ENCODE results near the gene PLA2G2F. TPM values are rescaled to one million over a fixed set of nuclear protein-coding genes. Genes with fewer than 3 reads are reported as not detected.

The PLA2G2F gene
- total and polyA plus RNA-seq, 2 of the 8 experiments (the other 6 are each of a cell fraction or from before 2014, with no cell fraction given), result not detected

DNA sequence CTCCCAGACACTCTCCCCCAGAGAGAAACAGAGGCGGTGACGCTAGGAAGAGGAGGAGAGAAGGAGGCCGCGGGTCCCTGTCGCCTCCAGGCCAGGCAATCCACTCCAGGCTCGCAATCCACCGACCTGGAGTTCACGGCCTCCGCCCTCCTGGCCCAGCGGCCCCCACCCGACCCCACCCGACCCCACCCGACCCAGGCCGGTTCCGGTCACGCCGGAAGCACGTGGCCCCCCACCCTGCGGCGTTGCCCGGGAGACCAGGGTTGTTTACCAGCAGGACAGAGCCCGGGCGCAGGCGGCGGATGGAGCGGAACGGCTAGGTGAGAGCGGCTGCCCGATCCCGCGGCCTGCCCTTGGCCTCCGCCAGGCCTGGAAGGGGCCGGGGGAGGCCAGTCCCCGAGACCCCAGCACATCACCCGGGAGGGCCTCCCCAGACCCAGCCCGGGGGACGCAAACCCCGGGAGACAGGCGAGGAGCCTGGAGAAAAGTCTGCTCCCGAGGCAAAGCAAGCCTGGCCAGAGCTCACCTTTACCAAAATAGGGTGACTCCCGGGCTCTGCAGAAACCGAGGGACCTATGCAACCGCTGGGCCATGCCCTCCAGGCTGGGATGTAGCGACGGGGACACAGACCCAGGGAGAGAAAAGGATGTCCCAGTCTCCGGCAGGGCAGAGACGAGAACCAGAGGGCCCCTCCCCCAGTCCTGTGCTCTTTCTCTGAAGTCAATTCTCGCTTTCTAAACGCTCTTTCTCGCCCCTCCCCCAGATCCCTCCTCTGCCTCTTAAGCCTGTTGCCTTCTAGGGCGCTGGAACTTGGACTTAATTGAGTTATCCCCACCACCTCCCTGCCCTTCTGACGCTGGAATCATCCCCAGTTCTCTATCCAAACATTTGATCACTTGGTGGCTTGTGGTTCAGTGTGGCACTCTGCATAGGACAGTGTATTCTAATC is 47.0 kb downstream of the PLA2G2F start, which contains the start of the genes PLA2G2C and UBXN10 (continued):
- TF ChIP-seq, protein P1, sequence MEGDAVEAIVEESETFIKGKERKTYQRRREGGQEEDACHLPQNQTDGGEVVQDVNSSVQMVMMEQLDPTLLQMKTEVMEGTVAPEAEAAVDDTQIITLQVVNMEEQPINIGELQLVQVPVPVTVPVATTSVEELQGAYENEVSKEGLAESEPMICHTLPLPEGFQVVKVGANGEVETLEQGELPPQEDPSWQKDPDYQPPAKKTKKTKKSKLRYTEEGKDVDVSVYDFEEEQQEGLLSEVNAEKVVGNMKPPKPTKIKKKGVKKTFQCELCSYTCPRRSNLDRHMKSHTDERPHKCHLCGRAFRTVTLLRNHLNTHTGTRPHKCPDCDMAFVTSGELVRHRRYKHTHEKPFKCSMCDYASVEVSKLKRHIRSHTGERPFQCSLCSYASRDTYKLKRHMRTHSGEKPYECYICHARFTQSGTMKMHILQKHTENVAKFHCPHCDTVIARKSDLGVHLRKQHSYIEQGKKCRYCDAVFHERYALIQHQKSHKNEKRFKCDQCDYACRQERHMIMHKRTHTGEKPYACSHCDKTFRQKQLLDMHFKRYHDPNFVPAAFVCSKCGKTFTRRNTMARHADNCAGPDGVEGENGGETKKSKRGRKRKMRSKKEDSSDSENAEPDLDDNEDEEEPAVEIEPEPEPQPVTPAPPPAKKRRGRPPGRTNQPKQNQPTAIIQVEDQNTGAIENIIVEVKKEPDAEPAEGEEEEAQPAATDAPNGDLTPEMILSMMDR (IDR thresholded peaks at IDR 0.05; ENCODE audit: control extremely low read depth in 1 of 3, insufficient read depth in 1 of 3, low read depth in 1 of 3, low read length in 3 of 3), result no peak
- TF ChIP-seq YY1 (IDR thresholded peaks at IDR 0.05; ENCODE audit: low read depth, low read length), result no peak
- TF ChIP-seq CEBPB (IDR thresholded peaks at IDR 0.05; ENCODE audit: low read depth, low read length), result no peak
- TF ChIP-seq, protein P2, sequence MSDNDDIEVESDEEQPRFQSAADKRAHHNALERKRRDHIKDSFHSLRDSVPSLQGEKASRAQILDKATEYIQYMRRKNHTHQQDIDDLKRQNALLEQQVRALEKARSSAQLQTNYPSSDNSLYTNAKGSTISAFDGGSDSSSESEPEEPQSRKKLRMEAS (IDR thresholded peaks at IDR 0.05), result peak; percentile 91
- peak in 1 of 2 experiments; percentile 77; a peak in 1 of 4 replicates for TF ChIP-seq SIN3A (conservative IDR thresholded peaks at IDR 0.05 in 1 of 2, IDR thresholded peaks at IDR 0.05 in 1 of 2; ENCODE audit: low read depth in 1 of 2, low read length in 2 of 2)
- peak; percentile 34 for TF ChIP-seq ASH2L (IDR thresholded peaks at IDR 0.05; ENCODE audit: low read length)
